AG20443 (cell line): ENCODE results near the gene CLASP1.
A peak's percentile ranks its signal among the peaks of the same experiment; 100 is the strongest.
"Not testable (repeated sequence)": the region's sequence is repeated elsewhere in the genome, so short reads cannot be mapped to it uniquely, and the experiment has no call there.

ENCODE experiments used
- DNase-seq: peaks from one replicate; pipeline ENCODE4 v3.0.0; 2012; ENCODE audit warnings: low spot score, mixed read lengths

The CLASP1 gene

GRCh38 chr2:121472470-121472993 lies 176.7 kb downstream of the CLASP1 start:
- no peak for DNase-seq

- DNase-seq, result peak; percentile 57
Observed at GRCh38 chr2:121471532-121472469, 177.5 kb downstream of the CLASP1 start.

- no peak for DNase-seq
Observed at GRCh38 chr2:121470917-121471316, 178.3 kb downstream of the CLASP1 start.

GRCh38 chr2:121469356-121469755 lies 179.9 kb downstream of the CLASP1 start:
- DNase-seq, result no peak

GRCh38 chr2:121468936-121469335 lies 180.3 kb downstream of the CLASP1 start:
- DNase-seq, result no peak

GRCh38 chr2:121459291-121459690 lies 190.0 kb downstream of the CLASP1 start:
- no peak for DNase-seq

GRCh38 chr2:121456325-121456724 lies 192.9 kb downstream of the CLASP1 start:
- no peak for DNase-seq

GRCh38 chr2:121455446-121455845 lies 193.8 kb downstream of the CLASP1 start:
- no peak for DNase-seq

GRCh38 chr2:121454549-121455090 lies 194.6 kb downstream of the CLASP1 start:
- DNase-seq, result no peak

GRCh38 chr2:121451398-121451797 lies 197.9 kb downstream of the CLASP1 start:
- DNase-seq, result no peak

- no peak for DNase-seq
Observed at GRCh38 chr2:121450301-121450700, 199.0 kb downstream of the CLASP1 start.

GRCh38 chr2:121446647-121447241 lies 202.5 kb downstream of the CLASP1 start:
- no peak for DNase-seq

GRCh38 chr2:121442889-121443288 lies 206.4 kb downstream of the CLASP1 start:
- DNase-seq, result no peak

- not testable (repeated sequence) for DNase-seq
Observed at GRCh38 chr2:121438290-121438689, 211.0 kb downstream of the CLASP1 start.

GRCh38 chr2:121436918-121437317 lies 212.3 kb downstream of the CLASP1 start:
- no peak for DNase-seq

GRCh38 chr2:121435790-121436189 lies 213.5 kb downstream of the CLASP1 start:
- DNase-seq, result no peak

GRCh38 chr2:121431214-121431613 lies 218.0 kb downstream of the CLASP1 start:
- no peak for DNase-seq

- DNase-seq, result no peak
Observed at GRCh38 chr2:121429927-121430520, 219.2 kb downstream of the CLASP1 start.

GRCh38 chr2:121429119-121429903 lies 220.0 kb downstream of the CLASP1 start:
- DNase-seq, result no peak

GRCh38 chr2:121427187-121427689 lies 222.0 kb downstream of the CLASP1 start:
- no peak for DNase-seq

- no peak for DNase-seq
Observed at GRCh38 chr2:121420486-121420885, 228.8 kb downstream of the CLASP1 start.
